Gastrocnemius medialis (tissue), 4 donors: ENCODE results near the gene LY6G5C.

Experiments
- CTCF ChIP-seq, 5 experiments: fragments of 450-650 bp in 3 of 5; fragments of 200-600 bp in 2 of 5; sonication (generic) in 2 of 5; IDR thresholded peaks in 4 of 5; conservative IDR thresholded peaks in 1 of 5; 1 replicate in 4 of 5; 2 replicates in 1 of 5; pipeline ENCODE4 v1.5.1; 2016 to 2019; ENCODE audit warnings: antibody characterized with exemption in 5 of 5, mild to moderate bottlenecking in 3 of 5, moderate library complexity in 3 of 5
- POLR2A ChIP-seq, 2 donors: fragments of 450-650 bp; IDR thresholded peaks; one replicate each; pipeline ENCODE4 v1.6.1; 2017; ENCODE audit warnings: antibody characterized with exemption in 2 of 2, mild to moderate bottlenecking in 2 of 2, moderate library complexity in 2 of 2

GRCh38 chr6:31651602-31652191 lies 29.2 kb downstream of the LY6G5C start:
- TF ChIP-seq CTCF (IDR thresholded peaks at IDR 0.05 in 4 of 5, conservative IDR thresholded peaks at IDR 0.05 in 1 of 5) (no peak), POLR2A (IDR thresholded peaks at IDR 0.05) (no peak)
